ENCODE measurements around the gene HEXIM2. TPM values are rescaled to one million over a fixed set of nuclear protein-coding genes. Genes with fewer than 3 reads are reported as not detected.

HEXIM2 gene
- total and polyA plus RNA-seq, 2 of the 13 experiments (the other 11 are each of a cell fraction or from before 2014, with no cell fraction given), result 27.1 to 32.4 TPM

- no peak for TF ChIP-seq RERE (CRISPR knock-in tag; IDR thresholded peaks at IDR 0.05; ENCODE audit: low read depth)
- TF ChIP-seq ZNF180 (CRISPR knock-in tag; IDR thresholded peaks at IDR 0.05; ENCODE audit: borderline replicate concordance, low read depth), result no peak
- TF ChIP-seq CENPBD1 (CRISPR knock-in tag; IDR thresholded peaks at IDR 0.05; ENCODE audit: borderline replicate concordance, low read depth), result no peak
- no peak for TF ChIP-seq KDM5A (IDR thresholded peaks at IDR 0.05; ENCODE audit: borderline replicate concordance, low read length)
- TF ChIP-seq SATB2 (CRISPR knock-in tag; IDR thresholded peaks at IDR 0.05), result no peak
- TF ChIP-seq ZNF607 (CRISPR knock-in tag; IDR thresholded peaks at IDR 0.05; ENCODE audit: borderline replicate concordance), result peak; percentile 93; the same call in 1 of the 2 replicates
- TF ChIP-seq NFKB2 (CRISPR knock-in tag; IDR thresholded peaks at IDR 0.05; ENCODE audit: borderline replicate concordance), result peak; percentile 98
- TF ChIP-seq MYNN (CRISPR knock-in tag; IDR thresholded peaks at IDR 0.05; ENCODE audit: low read depth), result no peak
- TF ChIP-seq, protein P1, sequence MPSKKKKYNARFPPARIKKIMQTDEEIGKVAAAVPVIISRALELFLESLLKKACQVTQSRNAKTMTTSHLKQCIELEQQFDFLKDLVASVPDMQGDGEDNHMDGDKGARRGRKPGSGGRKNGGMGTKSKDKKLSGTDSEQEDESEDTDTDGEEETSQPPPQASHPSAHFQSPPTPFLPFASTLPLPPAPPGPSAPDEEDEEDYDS (CRISPR knock-in tag; IDR thresholded peaks at IDR 0.05), result peak; percentile 44; the same call in 1 of the 2 replicates
- TF ChIP-seq, protein P2, sequence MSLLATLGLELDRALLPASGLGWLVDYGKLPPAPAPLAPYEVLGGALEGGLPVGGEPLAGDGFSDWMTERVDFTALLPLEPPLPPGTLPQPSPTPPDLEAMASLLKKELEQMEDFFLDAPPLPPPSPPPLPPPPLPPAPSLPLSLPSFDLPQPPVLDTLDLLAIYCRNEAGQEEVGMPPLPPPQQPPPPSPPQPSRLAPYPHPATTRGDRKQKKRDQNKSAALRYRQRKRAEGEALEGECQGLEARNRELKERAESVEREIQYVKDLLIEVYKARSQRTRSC (CRISPR knock-in tag; IDR thresholded peaks at IDR 0.05; ENCODE audit: low read depth), result no peak
- TF ChIP-seq ZBTB44 (CRISPR knock-in tag; IDR thresholded peaks at IDR 0.05), result no peak
- peak; percentile 93 for TF ChIP-seq RXRA (CRISPR knock-in tag; IDR thresholded peaks at IDR 0.05)
- peak; percentile 88 for TF ChIP-seq POGK (CRISPR knock-in tag; conservative IDR thresholded peaks at IDR 0.05)
- TF ChIP-seq ZNF33A (CRISPR knock-in tag; IDR thresholded peaks at IDR 0.05; ENCODE audit: borderline replicate concordance), result no peak; the same call in 1 of the 2 replicates
- TF ChIP-seq ZNF678 (CRISPR knock-in tag; IDR thresholded peaks at IDR 0.05), result no peak
- TF ChIP-seq HNRNPL (IDR thresholded peaks at IDR 0.05; ENCODE audit: low read depth, low read length), result peak; percentile 85
- TF ChIP-seq, protein P3, sequence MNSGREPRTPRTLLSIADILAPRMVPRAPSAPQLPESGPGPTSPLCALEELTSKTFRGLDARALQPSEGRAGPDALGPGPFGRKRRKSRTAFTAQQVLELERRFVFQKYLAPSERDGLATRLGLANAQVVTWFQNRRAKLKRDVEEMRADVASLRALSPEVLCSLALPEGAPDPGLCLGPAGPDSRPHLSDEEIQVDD (CRISPR knock-in tag; IDR thresholded peaks at IDR 0.05; ENCODE audit: borderline replicate concordance), result no peak
These were observed 36.1 kb downstream of the HEXIM2 start (continued) for GRCh38 chr17:45197555-45198334.
